NT2/D1 (cell line): Measurements from ENCODE around the gene GRIA4.

Experiments used
- DNase-seq: peaks from one replicate; pipeline ENCODE4 v3.0.0-alpha.2; 2011; ENCODE audit warnings: low read depth, low spot score
- H3K27me3 ChIP-seq: 2 replicates; pipeline ENCODE4 v1.6.0; 2011; ENCODE audit warnings: mild to moderate bottlenecking; ENCODE audit not compliant: insufficient read length, insufficient read depth
- H3K36me3 ChIP-seq: 2 replicates; pipeline ENCODE4 v1.6.1; 2011; ENCODE audit warnings: mild to moderate bottlenecking, low read length, mixed read lengths; ENCODE audit not compliant: insufficient read depth, insufficient read length
- H3K4me1 ChIP-seq: 2 replicates; pipeline ENCODE4 v1.5.1; 2011; ENCODE audit not compliant: insufficient read depth, insufficient read length
- H3K4me3 ChIP-seq: 2 replicates; pipeline ENCODE4 v1.5.1; 2011; ENCODE audit warnings: low read depth; ENCODE audit not compliant: insufficient read length
- H3K9ac ChIP-seq: 2 replicates; pipeline ENCODE4 v1.6.0; 2011; ENCODE audit warnings: low read depth; ENCODE audit not compliant: insufficient read length
- H3K9me3 ChIP-seq: 2 replicates; pipeline ENCODE4 v1.5.1; 2011; ENCODE audit warnings: mild to moderate bottlenecking, low read length; ENCODE audit not compliant: insufficient read depth
- SUZ12 ChIP-seq: IDR thresholded peaks from 2 replicates; pipeline ENCODE4 v1.6.1; 2011; ENCODE audit not compliant: insufficient read length, insufficient read depth; ENCODE audit errors: extremely low read depth
- YY1 ChIP-seq: IDR thresholded peaks from 2 replicates; pipeline ENCODE4 v1.6.1; 2011; ENCODE audit not compliant: insufficient read length, insufficient read depth
- ZNF274 ChIP-seq: IDR thresholded peaks from 2 replicates; pipeline ENCODE4 v1.6.1; 2011; ENCODE audit warnings: mild to moderate bottlenecking, low read depth, low read length

The GRIA4 gene

GRCh38 chr11:105589346-105589745 lies 20.5 kb upstream of the GRIA4 start:
- no peaks in the 10 kb centered on the region for H3K27me3 ChIP-seq
- no peaks in the 10 kb centered on the region for H3K9me3 ChIP-seq
- no peaks in the 10 kb centered on the region for H3K36me3 ChIP-seq
- no peak overlapping the region for H3K4me3 ChIP-seq
- no peak overlapping the region for H3K9ac ChIP-seq
- DNase-seq, result no peak
- TF ChIP-seq ZNF274, result no peak
- no peak for TF ChIP-seq SUZ12
- TF ChIP-seq YY1, result no peak
- H3K4me1 ChIP-seq, result no peaks in the 10 kb centered on the region

- H3K27me3 ChIP-seq, result no peaks in the 10 kb centered on the region
- TF ChIP-seq YY1 (no peak), ZNF274 (no peak), SUZ12 (no peak)
- H3K4me1 ChIP-seq, result no peaks in the 10 kb centered on the region
- H3K9ac ChIP-seq, result no peak overlapping the region
- H3K9me3 ChIP-seq, result no peaks in the 10 kb centered on the region
- no peaks in the 10 kb centered on the region for H3K36me3 ChIP-seq
- H3K4me3 ChIP-seq, result no peak overlapping the region
- no peak for DNase-seq
Observed at GRCh38 chr11:105592035-105592434, 17.8 kb upstream of the GRIA4 start.

DNA sequence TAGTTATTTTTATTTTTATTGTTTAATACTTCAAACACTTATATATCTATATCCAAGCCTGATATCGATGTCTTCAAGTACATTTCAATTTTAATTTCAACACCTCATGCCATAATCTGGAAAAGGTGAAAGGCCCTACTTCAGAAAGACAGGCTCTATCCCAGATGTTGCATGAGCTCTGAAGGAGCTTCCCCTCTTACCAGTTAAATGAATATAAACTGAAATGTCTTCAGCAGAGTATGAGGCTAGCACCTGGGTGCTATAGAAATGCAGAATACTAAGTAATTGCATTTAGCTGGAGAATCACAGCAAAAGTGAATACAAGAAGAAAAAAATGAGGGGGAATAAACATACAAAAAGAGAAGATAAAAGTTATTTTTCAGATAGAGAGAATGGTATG lies 11.5 kb upstream of the GRIA4 start:
- Histone ChIP-seq H3K9ac (no peak overlapping the region), H3K4me1 (no peaks in the 10 kb centered on the region), H3K27me3 (no peaks in the 10 kb centered on the region), H3K4me3 (no peak overlapping the region), H3K9me3 (no peaks in the 10 kb centered on the region), H3K36me3 (no peaks in the 10 kb centered on the region)
- no peak for DNase-seq
- no peak for TF ChIP-seq YY1
- no peak for TF ChIP-seq ZNF274
- no peak for TF ChIP-seq SUZ12

GRCh38 chr11:105603156-105603555 lies 6.7 kb upstream of the GRIA4 start:
- no peak for TF ChIP-seq ZNF274
- TF ChIP-seq SUZ12, result no peak
- no peak for TF ChIP-seq YY1
- Histone ChIP-seq H3K36me3 (no peaks in the 10 kb centered on the region), H3K9me3 (no peaks in the 10 kb centered on the region), H3K27me3 (no peaks in the 10 kb centered on the region), H3K4me3 (no peak overlapping the region), H3K9ac (no peak overlapping the region), H3K4me1 (no peaks in the 10 kb centered on the region)
- no peak for DNase-seq

- Histone ChIP-seq H3K9me3 (no peaks in the 10 kb centered on the region), H3K9ac (no peak overlapping the region), H3K27me3 (peaks cover 32% of the 10 kb centered on the region), H3K36me3 (no peaks in the 10 kb centered on the region), H3K4me1 (no peaks in the 10 kb centered on the region), H3K4me3 (no peak overlapping the region)
- no peak for TF ChIP-seq YY1
- no peak for TF ChIP-seq ZNF274
- no peak for TF ChIP-seq SUZ12
- DNase-seq, result peak; percentile 23
Observed at GRCh38 chr11:105609341-105609781, 512 bp upstream of the GRIA4 start.

DNA sequence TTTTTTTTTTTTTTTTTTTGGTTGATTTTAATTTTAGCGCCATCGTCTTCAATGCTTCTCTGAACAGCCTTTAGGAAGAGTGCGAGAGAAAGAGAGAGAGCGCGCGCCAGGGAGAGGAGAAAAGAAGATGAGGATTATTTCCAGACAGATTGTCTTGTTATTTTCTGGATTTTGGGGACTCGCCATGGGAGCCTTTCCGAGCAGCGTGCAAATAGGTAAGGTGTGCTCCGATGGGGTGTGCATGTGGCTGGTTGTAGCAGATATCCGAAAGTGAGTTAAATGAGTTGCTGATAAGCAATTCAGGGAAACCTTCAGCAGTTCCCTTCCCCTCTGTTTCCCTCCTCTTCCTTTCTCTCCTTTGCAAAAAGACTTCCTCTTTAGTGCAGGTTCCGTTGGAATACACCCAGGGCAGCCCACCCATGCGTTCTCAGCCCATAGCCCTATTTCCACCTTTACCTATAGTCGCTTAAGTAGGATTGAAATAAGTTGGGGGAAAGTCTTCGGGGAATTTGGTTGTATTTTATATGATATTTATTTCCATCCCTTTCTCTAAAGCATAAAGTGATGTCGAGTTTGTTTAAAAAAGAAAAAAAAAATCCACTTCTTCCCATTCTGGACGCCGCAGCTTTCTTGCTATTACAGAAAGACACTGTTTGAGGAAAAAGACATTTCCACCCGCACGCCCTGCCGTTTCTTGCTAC lies 1.1 kb downstream of the GRIA4 start:
- no peak for DNase-seq
- TF ChIP-seq YY1, result no peak
- TF ChIP-seq SUZ12, result no peak
- no peak for TF ChIP-seq ZNF274
- H3K27me3 ChIP-seq, result peaks cover 32% of the 10 kb centered on the region

GRCh38 chr11:105611572-105612441 lies 1.9 kb downstream of the GRIA4 start:
- Histone ChIP-seq H3K27me3 (peaks cover 32% of the 10 kb centered on the region), H3K4me1 (no peaks in the 10 kb centered on the region), H3K4me3 (peak overlapping the region; percentile 15), H3K36me3 (no peaks in the 10 kb centered on the region), H3K9ac (peak overlapping the region; percentile 10), H3K9me3 (no peaks in the 10 kb centered on the region)
- peak; percentile 9 for DNase-seq
- TF ChIP-seq SUZ12 (no peak), ZNF274 (no peak), YY1 (no peak)

More for the DNA sequence above, 1.1 kb downstream of the GRIA4 start:
- H3K4me1 ChIP-seq, result no peaks in the 10 kb centered on the region
- no peaks in the 10 kb centered on the region for H3K36me3 ChIP-seq
- H3K9me3 ChIP-seq, result no peaks in the 10 kb centered on the region
- H3K4me3 ChIP-seq, result peak overlapping the region; percentile 47
- peak overlapping the region; percentile 10 for H3K9ac ChIP-seq
